ENCODE data around the gene MRC2. TPM values are rescaled to one million over a fixed set of nuclear protein-coding genes. Genes with fewer than 3 reads are reported as not detected.

Gene MRC2
- total RNA-seq, 3 donors from 2014 or later: 3.4 to 6.2 (median 3.8) TPM

- Mint-ChIP-seq H3K9me3 (no peaks in the 10 kb centered on the region), H3K27me3 (ENCODE audit: low read depth) (no peaks in the 10 kb centered on the region), H3K4me1 (ENCODE audit: low read depth) (peaks cover 5% of the 10 kb centered on the region), H3K36me3 (ENCODE audit: insufficient read depth) (no peaks in the 10 kb centered on the region), H3K4me3 (no peak overlapping the region)
- no peak for ATAC-seq
- no peak for DNase-seq
Observed at GRCh38 chr17:62641951-62642350, 14.5 kb downstream of the MRC2 start.

- Mint-ChIP-seq H3K4me1 (ENCODE audit: low read depth) (peaks cover 5% of the 10 kb centered on the region), H3K27me3 (ENCODE audit: low read depth) (no peaks in the 10 kb centered on the region), H3K4me3 (no peak overlapping the region), H3K9me3 (no peaks in the 10 kb centered on the region), H3K36me3 (ENCODE audit: insufficient read depth) (no peaks in the 10 kb centered on the region)
- ATAC-seq (no peak), DNase-seq (no peak)
Observed at GRCh38 chr17:62643496-62643895, 16.0 kb downstream of the MRC2 start.

GRCh38 chr17:62644487-62645173, 17.2 kb downstream of the MRC2 start:
- DNase-seq (no peak), ATAC-seq (no peak)
- Mint-ChIP-seq H3K4me1 (ENCODE audit: low read depth) (peaks cover 5% of the 10 kb centered on the region), H3K27me3 (ENCODE audit: low read depth) (no peaks in the 10 kb centered on the region), H3K36me3 (ENCODE audit: insufficient read depth) (no peaks in the 10 kb centered on the region), H3K4me3 (no peak overlapping the region), H3K9me3 (no peaks in the 10 kb centered on the region)

- ATAC-seq (no peak), DNase-seq (no peak)
- Mint-ChIP-seq H3K36me3 (ENCODE audit: insufficient read depth) (no peaks in the 10 kb centered on the region), H3K4me3 (no peak overlapping the region), H3K27me3 (ENCODE audit: low read depth) (peaks cover 3% of the 10 kb centered on the region), H3K4me1 (ENCODE audit: low read depth) (peaks cover 16% of the 10 kb centered on the region), H3K9me3 (no peaks in the 10 kb centered on the region)
Observed at GRCh38 chr17:62648251-62648955, 20.9 kb downstream of the MRC2 start.

GRCh38 chr17:62648956-62649294, 21.5 kb downstream of the MRC2 start:
- Mint-ChIP-seq H3K4me1 (ENCODE audit: low read depth) (peaks cover 19% of the 10 kb centered on the region), H3K4me3 (no peak overlapping the region), H3K27me3 (ENCODE audit: low read depth) (peaks cover 3% of the 10 kb centered on the region), H3K9me3 (no peaks in the 10 kb centered on the region), H3K36me3 (ENCODE audit: insufficient read depth) (no peaks in the 10 kb centered on the region)
- DNase-seq (no peak), ATAC-seq (no peak)

- peaks cover 7% of the 10 kb centered on the region for H3K27me3 Mint-ChIP-seq (ENCODE audit: low read depth)
- no peak for DNase-seq
- ATAC-seq: no peak
- no peak overlapping the region for H3K4me3 Mint-ChIP-seq
- no peaks in the 10 kb centered on the region for H3K36me3 Mint-ChIP-seq (ENCODE audit: insufficient read depth)
- no peaks in the 10 kb centered on the region for H3K9me3 Mint-ChIP-seq
- H3K4me1 Mint-ChIP-seq (ENCODE audit: low read depth): peaks cover 23% of the 10 kb centered on the region
Observed at GRCh38 chr17:62649570-62649969, 22.1 kb downstream of the MRC2 start.

GRCh38 chr17:62650587-62650986, 23.1 kb downstream of the MRC2 start:
- Mint-ChIP-seq H3K27me3 (ENCODE audit: low read depth) (peaks cover 10% of the 10 kb centered on the region), H3K9me3 (no peaks in the 10 kb centered on the region), H3K36me3 (ENCODE audit: insufficient read depth) (no peaks in the 10 kb centered on the region), H3K4me3 (no peak overlapping the region), H3K4me1 (ENCODE audit: low read depth) (peaks cover 23% of the 10 kb centered on the region)
- DNase-seq (no peak), ATAC-seq (no peak)

- Mint-ChIP-seq H3K9me3 (no peaks in the 10 kb centered on the region), H3K27me3 (ENCODE audit: low read depth) (peaks cover 10% of the 10 kb centered on the region), H3K36me3 (ENCODE audit: insufficient read depth) (no peaks in the 10 kb centered on the region), H3K4me1 (ENCODE audit: low read depth) (peaks cover 23% of the 10 kb centered on the region), H3K4me3 (peak overlapping the region; percentile 78)
- peak; percentile 25 for DNase-seq
- no peak for ATAC-seq
Observed at GRCh38 chr17:62652251-62653001, 25.0 kb downstream of the MRC2 start.

- no peaks in the 10 kb centered on the region for H3K36me3 Mint-ChIP-seq (ENCODE audit: insufficient read depth)
- H3K27me3 Mint-ChIP-seq (ENCODE audit: low read depth): peaks cover 10% of the 10 kb centered on the region
- peak overlapping the region; percentile 78 for H3K4me3 Mint-ChIP-seq
Observed at GRCh38 chr17:62653002-62653825, 25.7 kb downstream of the MRC2 start.

GRCh38 chr17:62653826-62654761, 26.6 kb downstream of the MRC2 start:
- H3K27me3 Mint-ChIP-seq (ENCODE audit: low read depth): peaks cover 10% of the 10 kb centered on the region
- no peaks in the 10 kb centered on the region for H3K36me3 Mint-ChIP-seq (ENCODE audit: insufficient read depth)
- peak in 1 of 2 donors; percentile 10 for ATAC-seq
- DNase-seq: no peak
- no peaks in the 10 kb centered on the region for H3K9me3 Mint-ChIP-seq
- peaks cover 23% of the 10 kb centered on the region for H3K4me1 Mint-ChIP-seq (ENCODE audit: low read depth)
- H3K4me3 Mint-ChIP-seq: peak overlapping the region; percentile 47

More at GRCh38 chr17:62653002-62653825, 25.7 kb downstream of the MRC2 start:
- Mint-ChIP-seq H3K9me3 (no peaks in the 10 kb centered on the region), H3K4me1 (ENCODE audit: low read depth) (peaks cover 23% of the 10 kb centered on the region)
- peak; percentile 77 for DNase-seq
- ATAC-seq: peak; percentile 95 to 97

GRCh38 chr17:62655656-62656055, 28.2 kb downstream of the MRC2 start:
- peaks cover 10% of the 10 kb centered on the region for H3K27me3 Mint-ChIP-seq (ENCODE audit: low read depth)

GRCh38 chr17:62656446-62656845, 29.0 kb downstream of the MRC2 start:
- Mint-ChIP-seq H3K36me3 (ENCODE audit: insufficient read depth) (peaks cover 3% of the 10 kb centered on the region), H3K9me3 (peaks cover 15% of the 10 kb centered on the region), H3K27me3 (ENCODE audit: low read depth) (peaks cover 8% of the 10 kb centered on the region), H3K4me1 (ENCODE audit: low read depth) (peaks cover 23% of the 10 kb centered on the region), H3K4me3 (no peak overlapping the region)
- DNase-seq: no peak
- ATAC-seq: no peak

More at GRCh38 chr17:62655656-62656055, 28.2 kb downstream of the MRC2 start:
- DNase-seq (no peak), ATAC-seq (no peak)
- Mint-ChIP-seq H3K9me3 (peaks cover 8% of the 10 kb centered on the region), H3K4me3 (no peak overlapping the region), H3K4me1 (ENCODE audit: low read depth) (peaks cover 23% of the 10 kb centered on the region), H3K36me3 (ENCODE audit: insufficient read depth) (peaks cover 3% of the 10 kb centered on the region)

GRCh38 chr17:62657145-62657665, 29.7 kb downstream of the MRC2 start:
- H3K4me1 Mint-ChIP-seq (ENCODE audit: low read depth): peaks cover 17% of the 10 kb centered on the region

More at GRCh38 chr17:62657145-62657665, 29.7 kb downstream of the MRC2 start:
- no peak for DNase-seq
- Mint-ChIP-seq H3K36me3 (ENCODE audit: insufficient read depth) (peaks cover 3% of the 10 kb centered on the region), H3K4me3 (no peak overlapping the region), H3K27me3 (ENCODE audit: low read depth) (peaks cover 6% of the 10 kb centered on the region), H3K9me3 (peaks cover 16% of the 10 kb centered on the region)
- ATAC-seq: no peak

All from activated T-cell treated with anti-CD3 and anti-CD28 coated beads, Interleukin-2, amount 50 U/mL, for 4 hours (primary cell).